GM12874 (cell line): Measurements from ENCODE around the gene STIM2.

Source experiments
- TF ChIP-seq, protein P1 (sequence below): IDR thresholded peaks from 2 replicates; pipeline ENCODE4 v1.5.1; 2011; ENCODE audit warnings: low read depth, mild to moderate bottlenecking, control low read depth, low read length, moderate library complexity; ENCODE audit not compliant: insufficient read depth

The STIM2 gene

GRCh38 chr4:26936284-26937065, 75.8 kb downstream of the STIM2 start:
- TF ChIP-seq, protein P1, sequence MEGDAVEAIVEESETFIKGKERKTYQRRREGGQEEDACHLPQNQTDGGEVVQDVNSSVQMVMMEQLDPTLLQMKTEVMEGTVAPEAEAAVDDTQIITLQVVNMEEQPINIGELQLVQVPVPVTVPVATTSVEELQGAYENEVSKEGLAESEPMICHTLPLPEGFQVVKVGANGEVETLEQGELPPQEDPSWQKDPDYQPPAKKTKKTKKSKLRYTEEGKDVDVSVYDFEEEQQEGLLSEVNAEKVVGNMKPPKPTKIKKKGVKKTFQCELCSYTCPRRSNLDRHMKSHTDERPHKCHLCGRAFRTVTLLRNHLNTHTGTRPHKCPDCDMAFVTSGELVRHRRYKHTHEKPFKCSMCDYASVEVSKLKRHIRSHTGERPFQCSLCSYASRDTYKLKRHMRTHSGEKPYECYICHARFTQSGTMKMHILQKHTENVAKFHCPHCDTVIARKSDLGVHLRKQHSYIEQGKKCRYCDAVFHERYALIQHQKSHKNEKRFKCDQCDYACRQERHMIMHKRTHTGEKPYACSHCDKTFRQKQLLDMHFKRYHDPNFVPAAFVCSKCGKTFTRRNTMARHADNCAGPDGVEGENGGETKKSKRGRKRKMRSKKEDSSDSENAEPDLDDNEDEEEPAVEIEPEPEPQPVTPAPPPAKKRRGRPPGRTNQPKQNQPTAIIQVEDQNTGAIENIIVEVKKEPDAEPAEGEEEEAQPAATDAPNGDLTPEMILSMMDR = no peak

DNA sequence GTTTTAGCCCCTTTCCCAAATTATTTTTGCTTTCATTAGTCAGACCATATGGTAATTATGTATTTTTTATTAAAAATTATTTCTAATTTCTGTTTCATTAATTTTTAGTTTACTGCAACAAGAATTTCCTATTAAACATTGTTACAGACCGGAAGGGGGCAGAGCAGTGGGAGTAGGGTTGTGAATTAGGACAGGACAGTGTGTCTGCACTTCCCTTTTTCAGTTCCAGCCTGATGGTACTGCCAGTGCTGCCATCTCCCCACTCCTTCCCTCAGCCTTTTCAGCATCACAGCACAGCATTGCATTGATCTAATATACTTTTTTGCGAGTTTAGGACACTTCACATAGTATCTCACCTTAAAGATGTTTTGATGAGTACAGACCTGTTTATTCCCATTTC, 76.5 kb downstream of the STIM2 start:
- TF ChIP-seq, protein P1 = 0 out of 2 replicates have a peak, but pooled peaks have one; percentile 17

- TF ChIP-seq, protein P1 = no peak
Observed at GRCh38 chr4:26937567-26937966, 76.9 kb downstream of the STIM2 start.

DNA sequence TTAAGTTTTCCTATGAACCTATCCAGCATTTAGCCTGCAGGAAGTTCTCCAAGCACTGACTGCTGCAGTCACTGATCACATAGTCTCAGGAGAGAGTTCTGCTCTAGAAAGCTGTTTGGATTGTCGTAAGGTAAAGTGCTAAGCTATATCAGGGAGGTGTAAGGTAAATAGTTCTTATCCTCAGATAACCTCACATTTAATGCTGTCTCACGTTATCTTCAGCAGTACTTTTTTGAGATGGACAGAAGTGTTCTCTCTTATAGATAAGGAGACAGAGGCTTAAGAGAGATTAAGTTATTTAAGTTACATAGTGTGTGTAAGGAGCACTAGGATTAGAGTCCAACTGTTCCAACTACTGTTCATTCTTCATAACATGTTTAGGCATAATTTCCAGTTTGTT, 77.9 kb downstream of the STIM2 start:
- TF ChIP-seq, protein P1 = no peak

GRCh38 chr4:26941951-26942350, 81.3 kb downstream of the STIM2 start:
- TF ChIP-seq, protein P1 = no peak

- TF ChIP-seq, protein P1 = no peak
Observed at GRCh38 chr4:26942871-26943270, 82.2 kb downstream of the STIM2 start.

GRCh38 chr4:26943391-26943790, 82.8 kb downstream of the STIM2 start:
- TF ChIP-seq, protein P1 = no peak
